ENCODE measurements around the gene AOX1. TPM values are rescaled to one million over a fixed set of nuclear protein-coding genes. Genes with fewer than 3 reads are reported as not detected.
A peak's percentile ranks its signal among the peaks of the same experiment; 100 is the strongest.

The AOX1 gene
- polyA plus RNA-seq, 2 of the 4 experiments (the other 2 are of a cell fraction), result 3.6 to 5.4 TPM

DNA sequence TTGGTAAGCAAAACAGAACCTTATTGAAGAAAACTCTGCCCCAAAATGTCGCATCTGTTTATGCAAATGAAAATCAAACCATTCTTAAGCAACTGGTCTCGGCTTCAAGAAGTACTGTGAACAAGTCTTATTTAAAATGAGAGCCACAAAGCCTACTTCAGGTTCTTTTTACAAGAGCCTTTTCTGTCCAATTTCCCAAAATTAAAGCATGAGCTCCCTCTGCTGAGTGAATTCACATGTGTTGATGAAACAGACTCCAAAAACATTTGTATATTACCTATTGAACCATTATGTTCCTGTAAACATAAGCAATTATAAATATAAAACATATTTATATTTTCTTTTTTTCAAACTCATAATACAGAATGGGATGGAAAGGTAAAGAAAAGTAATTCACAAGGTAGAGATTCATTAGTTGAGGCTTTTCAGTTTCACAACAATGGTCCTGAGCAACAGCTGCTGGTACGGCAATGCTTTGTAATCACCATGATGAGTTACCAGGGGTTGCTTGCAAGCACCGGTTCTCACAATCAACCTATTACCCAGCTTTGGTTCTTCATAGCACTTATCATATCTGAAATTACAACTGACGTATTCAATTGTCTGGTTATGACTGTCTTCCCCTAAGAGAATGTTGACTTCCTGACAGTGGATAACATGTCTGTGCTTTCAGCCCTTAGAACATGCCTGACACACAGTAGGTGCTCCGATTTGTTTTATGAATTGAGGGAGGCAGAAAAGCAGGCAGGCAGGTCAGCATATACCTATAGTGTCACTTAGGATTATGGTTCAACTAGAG lies 117.5 kb downstream of the AOX1 start:
- peak; percentile 91 to 96 for TF ChIP-seq RAD21 (conservative IDR thresholded peaks at IDR 0.05 in 1 of 2, IDR thresholded peaks at IDR 0.05 in 1 of 2)
- no peak for TF ChIP-seq ZC3H11A (IDR thresholded peaks at IDR 0.05)
- no peak for TF ChIP-seq TP53 (CRISPR knock-in tag; IDR thresholded peaks at IDR 0.05)
- TF ChIP-seq NPAS2 (CRISPR knock-in tag; IDR thresholded peaks at IDR 0.05; ENCODE audit: borderline replicate concordance), result no peak
- TF ChIP-seq, protein P1, sequence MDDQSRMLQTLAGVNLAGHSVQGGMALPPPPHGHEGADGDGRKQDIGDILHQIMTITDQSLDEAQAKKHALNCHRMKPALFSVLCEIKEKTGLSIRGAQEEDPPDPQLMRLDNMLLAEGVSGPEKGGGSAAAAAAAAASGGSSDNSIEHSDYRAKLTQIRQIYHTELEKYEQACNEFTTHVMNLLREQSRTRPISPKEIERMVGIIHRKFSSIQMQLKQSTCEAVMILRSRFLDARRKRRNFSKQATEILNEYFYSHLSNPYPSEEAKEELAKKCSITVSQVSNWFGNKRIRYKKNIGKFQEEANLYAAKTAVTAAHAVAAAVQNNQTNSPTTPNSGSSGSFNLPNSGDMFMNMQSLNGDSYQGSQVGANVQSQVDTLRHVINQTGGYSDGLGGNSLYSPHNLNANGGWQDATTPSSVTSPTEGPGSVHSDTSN (IDR thresholded peaks at IDR 0.05), result no peak
- TF ChIP-seq ZNF302 (CRISPR knock-in tag; IDR thresholded peaks at IDR 0.05), result no peak
- TF ChIP-seq NFE2L2 (conservative IDR thresholded peaks at IDR 0.05; ENCODE audit: low read length), result no peak
- TF ChIP-seq MAZ (IDR thresholded peaks at IDR 0.05; ENCODE audit: borderline replicate concordance, low read depth, low read length), result no peak
- TF ChIP-seq JUNB (IDR thresholded peaks at IDR 0.05), result no peak
- TF ChIP-seq, protein P2, sequence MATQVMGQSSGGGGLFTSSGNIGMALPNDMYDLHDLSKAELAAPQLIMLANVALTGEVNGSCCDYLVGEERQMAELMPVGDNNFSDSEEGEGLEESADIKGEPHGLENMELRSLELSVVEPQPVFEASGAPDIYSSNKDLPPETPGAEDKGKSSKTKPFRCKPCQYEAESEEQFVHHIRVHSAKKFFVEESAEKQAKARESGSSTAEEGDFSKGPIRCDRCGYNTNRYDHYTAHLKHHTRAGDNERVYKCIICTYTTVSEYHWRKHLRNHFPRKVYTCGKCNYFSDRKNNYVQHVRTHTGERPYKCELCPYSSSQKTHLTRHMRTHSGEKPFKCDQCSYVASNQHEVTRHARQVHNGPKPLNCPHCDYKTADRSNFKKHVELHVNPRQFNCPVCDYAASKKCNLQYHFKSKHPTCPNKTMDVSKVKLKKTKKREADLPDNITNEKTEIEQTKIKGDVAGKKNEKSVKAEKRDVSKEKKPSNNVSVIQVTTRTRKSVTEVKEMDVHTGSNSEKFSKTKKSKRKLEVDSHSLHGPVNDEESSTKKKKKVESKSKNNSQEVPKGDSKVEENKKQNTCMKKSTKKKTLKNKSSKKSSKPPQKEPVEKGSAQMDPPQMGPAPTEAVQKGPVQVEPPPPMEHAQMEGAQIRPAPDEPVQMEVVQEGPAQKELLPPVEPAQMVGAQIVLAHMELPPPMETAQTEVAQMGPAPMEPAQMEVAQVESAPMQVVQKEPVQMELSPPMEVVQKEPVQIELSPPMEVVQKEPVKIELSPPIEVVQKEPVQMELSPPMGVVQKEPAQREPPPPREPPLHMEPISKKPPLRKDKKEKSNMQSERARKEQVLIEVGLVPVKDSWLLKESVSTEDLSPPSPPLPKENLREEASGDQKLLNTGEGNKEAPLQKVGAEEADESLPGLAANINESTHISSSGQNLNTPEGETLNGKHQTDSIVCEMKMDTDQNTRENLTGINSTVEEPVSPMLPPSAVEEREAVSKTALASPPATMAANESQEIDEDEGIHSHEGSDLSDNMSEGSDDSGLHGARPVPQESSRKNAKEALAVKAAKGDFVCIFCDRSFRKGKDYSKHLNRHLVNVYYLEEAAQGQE (IDR thresholded peaks at IDR 0.05), result no peak
- no peak for TF ChIP-seq PHF8 (IDR thresholded peaks at IDR 0.05; ENCODE audit: borderline replicate concordance, low read depth)
- TF ChIP-seq, protein P3, sequence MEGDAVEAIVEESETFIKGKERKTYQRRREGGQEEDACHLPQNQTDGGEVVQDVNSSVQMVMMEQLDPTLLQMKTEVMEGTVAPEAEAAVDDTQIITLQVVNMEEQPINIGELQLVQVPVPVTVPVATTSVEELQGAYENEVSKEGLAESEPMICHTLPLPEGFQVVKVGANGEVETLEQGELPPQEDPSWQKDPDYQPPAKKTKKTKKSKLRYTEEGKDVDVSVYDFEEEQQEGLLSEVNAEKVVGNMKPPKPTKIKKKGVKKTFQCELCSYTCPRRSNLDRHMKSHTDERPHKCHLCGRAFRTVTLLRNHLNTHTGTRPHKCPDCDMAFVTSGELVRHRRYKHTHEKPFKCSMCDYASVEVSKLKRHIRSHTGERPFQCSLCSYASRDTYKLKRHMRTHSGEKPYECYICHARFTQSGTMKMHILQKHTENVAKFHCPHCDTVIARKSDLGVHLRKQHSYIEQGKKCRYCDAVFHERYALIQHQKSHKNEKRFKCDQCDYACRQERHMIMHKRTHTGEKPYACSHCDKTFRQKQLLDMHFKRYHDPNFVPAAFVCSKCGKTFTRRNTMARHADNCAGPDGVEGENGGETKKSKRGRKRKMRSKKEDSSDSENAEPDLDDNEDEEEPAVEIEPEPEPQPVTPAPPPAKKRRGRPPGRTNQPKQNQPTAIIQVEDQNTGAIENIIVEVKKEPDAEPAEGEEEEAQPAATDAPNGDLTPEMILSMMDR (IDR thresholded peaks at IDR 0.05), result peak; percentile 92
- no peak for TF ChIP-seq CBX8 (IDR thresholded peaks at IDR 0.05)
- TF ChIP-seq HOXB13 (CRISPR knock-in tag; IDR thresholded peaks at IDR 0.05; ENCODE audit: low read depth), result no peak
- TF ChIP-seq MYC (IDR thresholded peaks at IDR 0.05; ENCODE audit: borderline replicate concordance, low read length), result no peak
- peak; percentile 99 for TF ChIP-seq SMC3 (IDR thresholded peaks at IDR 0.05)
- peak overlapping the region; percentile 20; the same call in 2 of the 3 replicates for H3K4me2 ChIP-seq
- H3K9me3 ChIP-seq, result no peaks in the 10 kb centered on the region
- H3K4me1 ChIP-seq, result peaks cover 6% of the 10 kb centered on the region
- H3K4me3 ChIP-seq, result no peak overlapping the region
- peak overlapping the region; percentile 17 to 57; a peak in 4 of 6 replicates for H3K27ac ChIP-seq
- ChIA-PET CTCF (interaction anchor here (0.6 to 6.6 kb wide), 49 partner anchors 9 to 759 kb away, joined by 3 to 85 read pairs (median 4); partner anchors contain the start of genes AOX1, KCTD18 and SGO2), POLR2A (interaction anchor here (0.6 to 1.6 kb wide), 4 partner anchors 84 to 220 kb away, joined by 3 to 6 read pairs (median 3); partner anchors contain the start of gene KCTD18)
- ATAC-seq, result peak; percentile 40 to 84; a peak in 4 of 6 replicates
- peak; percentile 15 to 74 for DNase-seq (ENCODE audit: low read depth in 1 of 2, low spot score in 1 of 2)
- no peak for FAIRE-seq
- WGBS (ENCODE audit: missing lambda C conversion rate), result 30% methylated on average over 6 of the region's 6 CpGs

DNA sequence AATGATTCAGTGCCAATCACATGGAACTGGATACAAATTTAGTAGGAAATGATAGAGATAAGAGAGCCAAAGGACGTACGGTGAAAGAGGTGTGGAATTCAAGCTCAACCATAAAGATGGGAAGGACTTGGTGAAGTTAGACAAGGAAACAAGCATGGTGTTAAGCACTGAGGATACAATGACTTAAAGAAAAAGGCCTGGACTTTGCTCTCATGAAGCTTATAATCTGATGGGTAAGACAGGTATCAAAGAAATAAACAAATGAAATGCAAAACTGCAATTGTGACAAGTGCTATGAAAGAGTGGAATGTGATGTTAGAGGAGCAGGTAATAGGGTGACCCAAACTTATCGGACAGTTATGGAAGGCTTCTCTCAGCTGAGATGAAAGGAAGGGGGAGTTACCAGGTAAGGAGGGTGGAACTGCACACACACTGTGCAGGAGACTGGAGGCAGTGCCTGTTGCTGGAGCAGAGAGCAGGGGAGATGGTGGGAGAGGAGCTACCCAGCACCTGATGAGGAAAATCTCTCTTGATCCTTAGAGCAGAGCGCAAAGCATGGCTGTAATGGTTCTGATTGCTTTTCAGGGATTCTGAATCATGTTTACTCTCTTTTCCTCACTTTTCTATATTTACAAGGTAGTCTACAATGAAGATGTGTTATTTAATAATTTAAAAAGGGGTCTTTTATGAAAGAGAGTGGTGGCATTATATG lies 118.3 kb downstream of the AOX1 start:
- no peak overlapping the region for H3K27ac ChIP-seq
- 49% methylated on average over 4 of the region's 4 CpGs for WGBS (ENCODE audit: missing lambda C conversion rate)
- ATAC-seq (peak in 1 of 2 experiments; percentile 26; a peak in 1 of 6 replicates), FAIRE-seq (no peak), DNase-seq (ENCODE audit: low read depth in 1 of 2, low spot score in 1 of 2) (no peak)
- H3K4me1 ChIP-seq, result peaks cover 9% of the 10 kb centered on the region
- no peak overlapping the region for H3K4me3 ChIP-seq
- H3K4me2 ChIP-seq, result no peak overlapping the region
- H3K9me3 ChIP-seq, result no peaks in the 10 kb centered on the region
- TF ChIP-seq RCOR1 (IDR thresholded peaks at IDR 0.05; ENCODE audit: low read depth, low read length) (no peak), CEBPB (IDR thresholded peaks at IDR 0.05) (no peak), ZSCAN20 (CRISPR knock-in tag; IDR thresholded peaks at IDR 0.05) (no peak), CBX2 (IDR thresholded peaks at IDR 0.05; ENCODE audit: borderline replicate concordance, low read depth) (no peak), RAD21 (conservative IDR thresholded peaks at IDR 0.05 in 1 of 2, IDR thresholded peaks at IDR 0.05 in 1 of 2) (no peak), GATA3 (IDR thresholded peaks at IDR 0.05; ENCODE audit: borderline replicate concordance) (no peak), SMC3 (IDR thresholded peaks at IDR 0.05) (no peak), POLR2AphosphoS2 (conservative IDR thresholded peaks at IDR 0.05; ENCODE audit: low read length) (no peak), HDAC2 (IDR thresholded peaks at IDR 0.05) (no peak)
- TF ChIP-seq, protein P4, sequence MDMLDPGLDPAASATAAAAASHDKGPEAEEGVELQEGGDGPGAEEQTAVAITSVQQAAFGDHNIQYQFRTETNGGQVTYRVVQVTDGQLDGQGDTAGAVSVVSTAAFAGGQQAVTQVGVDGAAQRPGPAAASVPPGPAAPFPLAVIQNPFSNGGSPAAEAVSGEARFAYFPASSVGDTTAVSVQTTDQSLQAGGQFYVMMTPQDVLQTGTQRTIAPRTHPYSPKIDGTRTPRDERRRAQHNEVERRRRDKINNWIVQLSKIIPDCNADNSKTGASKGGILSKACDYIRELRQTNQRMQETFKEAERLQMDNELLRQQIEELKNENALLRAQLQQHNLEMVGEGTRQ (IDR thresholded peaks at IDR 0.05), result no peak
- TF ChIP-seq, protein P5, sequence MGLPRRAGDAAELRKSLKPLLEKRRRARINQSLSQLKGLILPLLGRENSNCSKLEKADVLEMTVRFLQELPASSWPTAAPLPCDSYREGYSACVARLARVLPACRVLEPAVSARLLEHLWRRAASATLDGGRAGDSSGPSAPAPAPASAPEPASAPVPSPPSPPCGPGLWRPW (IDR thresholded peaks at IDR 0.05), result no peak
- ChIA-PET POLR2A (no interaction called here), CTCF (interaction anchor here (0.6 to 6.6 kb wide), 45 partner anchors 9 to 998 kb away, joined by 3 to 85 read pairs (median 4); partner anchors contain the start of genes AOX1, KCTD18 and SGO2)
